GM06990 (cell line): ENCODE data around the gene ACVR2B.
"Not testable (repeated sequence)": the region's sequence is repeated elsewhere in the genome, so short reads cannot be mapped to it uniquely, and the experiment has no call there.

Source experiments
- DNase-seq: peaks from one replicate; pipeline ENCODE4 v3.0.0-alpha.2; 2011; ENCODE audit not compliant: insufficient read length; ENCODE audit errors: extremely low read depth
- H3K27me3 ChIP-seq: replicated peaks from 2 replicates; pipeline ENCODE4 v1.6.0; 2011; ENCODE audit warnings: low read length; ENCODE audit not compliant: control insufficient read depth, insufficient read depth
- H3K36me3 ChIP-seq: 2 replicates; pipeline ENCODE4 v1.5.1; 2011; ENCODE audit warnings: low read length; ENCODE audit not compliant: control insufficient read depth, insufficient read depth
- H3K4me3 ChIP-seq: replicated peaks from 2 replicates; pipeline ENCODE4 v1.5.1; 2011; ENCODE audit warnings: low read depth, mild to moderate bottlenecking, control low read depth, low read length
- TF ChIP-seq, protein P1 (sequence below): IDR thresholded peaks from 2 replicates; pipeline ENCODE4 v1.5.1; 2011; ENCODE audit warnings: low read length, control low read depth, mild to moderate bottlenecking, inconsistent platforms; ENCODE audit not compliant: insufficient read depth, poor library complexity, severe bottlenecking

ACVR2B gene

DNA sequence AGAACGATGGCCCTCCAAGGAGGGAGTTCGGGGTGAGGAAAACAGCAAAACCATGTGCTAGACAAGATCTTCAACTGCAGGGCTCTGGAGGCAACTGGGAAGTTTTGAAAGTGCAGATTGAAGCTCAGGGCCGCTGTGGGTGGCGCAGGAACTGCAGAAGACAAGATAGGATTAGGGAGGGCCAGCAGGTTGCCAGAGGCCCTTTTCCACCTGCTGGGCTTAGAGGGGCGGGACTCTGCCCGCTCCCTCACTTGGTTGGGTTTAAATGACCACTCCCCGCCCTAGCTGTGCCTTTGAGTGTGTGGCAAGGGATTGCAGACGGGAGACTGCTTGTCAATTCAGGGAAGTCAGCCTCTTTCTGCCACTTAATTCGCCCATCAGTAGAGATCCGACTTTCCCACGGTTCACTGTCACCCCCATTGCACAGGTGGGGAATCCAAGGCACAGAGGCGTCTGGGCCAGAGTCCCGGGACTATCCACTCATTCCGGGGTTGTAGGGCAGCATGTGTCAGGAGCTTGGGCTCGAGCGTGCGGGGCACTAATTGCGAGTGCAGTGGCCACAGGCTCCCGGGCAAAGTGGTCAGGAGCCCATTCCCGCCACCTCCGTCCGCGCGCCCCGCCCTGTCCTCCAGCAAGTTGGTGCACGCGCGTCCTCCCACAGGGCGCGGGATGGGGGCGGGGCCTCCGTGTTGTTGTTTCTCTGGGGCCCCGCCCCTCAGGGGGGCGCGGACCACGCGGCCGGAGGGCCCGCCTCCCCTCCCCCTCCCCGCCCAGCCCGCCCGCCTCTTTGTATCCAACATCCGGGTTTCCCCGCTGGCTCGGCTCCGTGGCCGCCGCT lies at the start of gene ACVR2B:
Gene ACVR2B (plus strand): TSS at position 816 of the 838 bp plus-strand sequence. CDS start 433 bp downstream, outside the sequence.
- TF ChIP-seq, protein P1, sequence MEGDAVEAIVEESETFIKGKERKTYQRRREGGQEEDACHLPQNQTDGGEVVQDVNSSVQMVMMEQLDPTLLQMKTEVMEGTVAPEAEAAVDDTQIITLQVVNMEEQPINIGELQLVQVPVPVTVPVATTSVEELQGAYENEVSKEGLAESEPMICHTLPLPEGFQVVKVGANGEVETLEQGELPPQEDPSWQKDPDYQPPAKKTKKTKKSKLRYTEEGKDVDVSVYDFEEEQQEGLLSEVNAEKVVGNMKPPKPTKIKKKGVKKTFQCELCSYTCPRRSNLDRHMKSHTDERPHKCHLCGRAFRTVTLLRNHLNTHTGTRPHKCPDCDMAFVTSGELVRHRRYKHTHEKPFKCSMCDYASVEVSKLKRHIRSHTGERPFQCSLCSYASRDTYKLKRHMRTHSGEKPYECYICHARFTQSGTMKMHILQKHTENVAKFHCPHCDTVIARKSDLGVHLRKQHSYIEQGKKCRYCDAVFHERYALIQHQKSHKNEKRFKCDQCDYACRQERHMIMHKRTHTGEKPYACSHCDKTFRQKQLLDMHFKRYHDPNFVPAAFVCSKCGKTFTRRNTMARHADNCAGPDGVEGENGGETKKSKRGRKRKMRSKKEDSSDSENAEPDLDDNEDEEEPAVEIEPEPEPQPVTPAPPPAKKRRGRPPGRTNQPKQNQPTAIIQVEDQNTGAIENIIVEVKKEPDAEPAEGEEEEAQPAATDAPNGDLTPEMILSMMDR, result no peak
- Histone ChIP-seq H3K4me3 (peak within 1 kb of the TSS; percentile 69), H3K27me3 (no peaks in the 10 kb centered on the region), H3K36me3 (no peaks in the 10 kb centered on the region)
- DNase-seq, result peak; percentile 72

DNA sequence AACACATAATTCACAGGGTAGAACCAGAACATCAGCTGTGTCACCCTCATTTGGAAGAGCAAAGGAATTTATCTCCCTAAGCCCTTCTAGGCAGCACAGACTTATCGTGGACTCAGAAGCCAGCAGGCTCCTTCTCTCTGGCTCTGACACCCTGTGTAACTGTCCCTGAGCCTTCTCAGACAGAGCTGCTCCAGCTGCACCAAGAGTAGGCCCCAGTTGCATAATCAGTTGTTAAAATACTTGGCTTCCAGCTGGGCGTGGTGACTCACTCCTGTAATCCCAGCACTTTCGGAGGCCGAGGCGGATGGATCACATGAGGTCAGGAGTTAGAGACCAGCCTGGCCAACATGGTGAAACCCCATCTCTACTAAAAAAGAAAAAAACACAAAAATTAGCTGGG lies 49.4 kb upstream of the ACVR2B start:
- H3K36me3 ChIP-seq, result no peaks in the 10 kb centered on the region

DNA sequence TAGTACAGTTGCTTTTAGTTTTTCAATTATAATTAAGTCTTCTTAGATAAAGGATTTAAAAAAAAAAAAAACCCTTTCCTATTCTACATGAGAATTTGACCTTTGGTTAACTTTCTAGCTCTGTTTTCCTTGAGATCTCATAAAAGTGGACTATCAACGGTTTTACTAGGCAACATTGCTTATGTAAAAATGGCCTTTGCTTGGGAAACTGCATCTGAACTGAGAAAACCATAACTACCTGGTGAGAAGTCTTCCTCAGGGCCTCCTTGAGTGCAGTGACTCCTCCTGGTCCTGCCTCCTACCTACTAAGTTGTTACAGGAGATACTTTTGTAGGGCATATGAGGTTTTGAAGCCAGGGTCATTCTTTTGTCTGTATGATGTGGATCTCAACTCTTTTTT lies 42.1 kb upstream of the ACVR2B start:
- no peak for DNase-seq
- Histone ChIP-seq H3K4me3 (no peak overlapping the region), H3K36me3 (no peaks in the 10 kb centered on the region), H3K27me3 (no peaks in the 10 kb centered on the region)
- TF ChIP-seq, protein P1, result no peak

More for the DNA sequence above, 49.4 kb upstream of the ACVR2B start:
- TF ChIP-seq, protein P1, result no peak
- Histone ChIP-seq H3K4me3 (no peak overlapping the region), H3K27me3 (no peaks in the 10 kb centered on the region)
- DNase-seq, result no peak

DNA sequence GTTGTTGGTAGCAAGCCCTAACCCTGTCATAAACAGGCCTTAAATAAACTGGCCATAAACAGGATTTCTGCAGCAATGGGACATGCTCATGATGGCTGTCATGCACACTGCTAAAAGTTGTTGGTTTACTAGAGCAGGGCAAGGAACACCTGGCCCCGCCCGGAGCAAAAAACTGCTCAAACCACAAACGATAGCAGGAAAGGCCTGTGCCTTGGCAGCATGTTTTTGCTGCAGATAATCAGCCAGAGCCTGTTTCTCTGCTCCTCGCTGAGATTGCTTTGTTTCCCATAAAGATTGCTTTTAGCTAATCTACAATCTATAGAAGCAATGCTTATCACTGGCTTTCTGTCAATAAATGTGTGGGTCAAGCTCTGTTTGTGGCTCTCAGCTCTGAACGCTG lies 32.9 kb upstream of the ACVR2B start:
- H3K27me3 ChIP-seq, H3K4me3 ChIP-seq, H3K36me3 ChIP-seq, DNase-seq: not testable (repeated sequence)

DNA sequence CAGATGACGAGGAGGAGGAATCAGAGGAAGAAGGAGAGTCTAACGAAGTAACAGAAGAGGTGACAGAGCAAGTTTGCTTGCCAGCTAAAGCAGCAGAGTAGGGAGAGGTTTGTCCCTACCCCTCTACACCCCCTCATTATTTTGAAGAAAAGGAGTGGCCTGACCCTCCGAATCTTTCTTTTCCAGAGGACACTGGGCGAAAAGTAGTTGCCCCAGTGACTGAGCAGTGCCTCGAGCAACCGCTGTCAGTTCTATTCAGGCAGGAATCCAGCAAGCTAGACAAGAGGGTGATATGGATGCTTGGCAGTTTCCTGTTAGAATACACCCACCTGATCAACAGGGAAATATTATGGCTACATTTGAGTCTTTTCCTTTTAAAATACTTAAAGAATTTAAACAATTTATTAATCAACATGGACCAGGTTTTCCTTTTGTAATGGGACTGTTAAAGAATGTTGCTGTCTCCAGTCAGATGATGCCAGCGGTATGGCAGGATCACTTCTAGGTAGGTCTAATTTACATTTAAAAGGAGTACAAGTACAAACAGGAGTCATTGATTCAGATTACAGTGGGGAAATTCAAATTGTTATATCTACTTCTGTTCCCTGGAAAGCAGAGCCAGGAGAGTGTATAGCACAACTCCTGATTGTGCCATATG lies 31.9 kb upstream of the ACVR2B start:
- Histone ChIP-seq H3K36me3 (no peaks in the 10 kb centered on the region), H3K27me3 (no peaks in the 10 kb centered on the region), H3K4me3 (no peak overlapping the region)
- TF ChIP-seq, protein P1, result no peak
- DNase-seq, result no peak

DNA sequence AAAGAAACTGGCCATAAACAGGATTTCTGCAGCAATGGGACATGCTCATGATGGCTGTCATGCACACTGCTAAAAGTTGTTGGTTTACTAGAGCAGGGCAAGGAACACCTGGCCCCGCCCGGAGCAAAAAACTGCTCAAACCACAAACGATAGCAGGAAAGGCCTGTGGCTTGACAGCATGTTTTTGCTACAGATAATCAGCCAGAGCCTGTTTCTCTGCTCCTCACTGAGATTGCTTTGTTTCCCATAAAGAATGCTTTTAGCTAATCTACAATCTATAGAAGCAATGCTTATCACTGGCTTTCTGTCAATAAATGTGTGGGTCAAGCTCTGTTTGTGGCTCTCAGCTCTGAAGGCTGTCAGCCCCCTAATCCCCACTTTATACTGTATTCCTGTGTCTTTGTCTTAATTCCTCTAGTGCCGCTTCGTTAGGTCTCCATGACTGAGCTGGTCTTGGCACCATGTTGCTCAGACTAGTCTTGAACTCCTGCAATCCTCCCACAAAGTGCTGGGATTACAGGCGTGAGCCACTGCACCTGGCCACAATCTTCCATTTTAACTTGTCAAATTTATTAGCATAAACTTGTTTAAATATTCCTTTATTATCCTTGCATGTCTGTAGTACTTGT lies 26.8 kb upstream of the ACVR2B start:
- not testable (repeated sequence) for H3K27me3 ChIP-seq, H3K4me3 ChIP-seq, DNase-seq, H3K36me3 ChIP-seq

DNA sequence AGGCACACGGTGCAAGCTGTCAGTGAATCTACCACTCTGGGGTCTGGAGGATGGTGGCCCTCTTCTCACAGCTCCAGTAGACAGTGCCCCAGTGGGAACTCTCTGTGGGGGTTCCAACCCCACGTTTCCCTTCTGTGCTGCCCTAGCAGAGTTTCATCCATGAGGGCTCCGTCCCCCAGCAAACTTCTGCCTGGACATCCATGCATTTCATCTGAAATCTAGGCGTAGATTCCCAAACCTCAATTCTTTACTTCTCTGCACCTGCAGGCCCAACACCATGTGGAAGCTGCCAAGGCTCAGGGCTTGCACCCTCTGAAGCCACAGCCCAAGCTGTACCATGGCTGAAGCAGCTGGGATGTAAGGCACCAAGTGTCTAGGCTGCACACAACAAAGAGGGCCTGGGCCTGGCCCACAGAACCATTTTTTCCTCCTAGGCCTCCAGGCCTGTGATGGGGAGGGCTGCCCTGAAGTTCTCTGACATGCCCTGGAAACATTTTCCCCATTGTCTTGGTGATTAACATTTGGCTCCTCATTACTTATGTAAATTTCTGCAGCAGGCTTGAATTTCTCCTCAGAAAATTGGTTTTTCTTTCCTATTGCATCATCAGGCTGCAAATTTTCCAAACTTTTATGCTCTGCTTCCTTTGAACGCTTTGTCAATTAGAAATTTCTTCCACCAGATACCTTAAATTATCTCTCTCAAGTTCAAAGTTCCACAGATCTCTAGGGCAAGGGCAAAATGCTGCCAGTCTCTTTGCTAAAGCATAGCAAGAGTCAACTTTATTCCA lies 20.6 kb upstream of the ACVR2B start:
- not testable (repeated sequence) for H3K27me3 ChIP-seq, H3K4me3 ChIP-seq, H3K36me3 ChIP-seq
- DNase-seq, result peak; percentile 16

DNA sequence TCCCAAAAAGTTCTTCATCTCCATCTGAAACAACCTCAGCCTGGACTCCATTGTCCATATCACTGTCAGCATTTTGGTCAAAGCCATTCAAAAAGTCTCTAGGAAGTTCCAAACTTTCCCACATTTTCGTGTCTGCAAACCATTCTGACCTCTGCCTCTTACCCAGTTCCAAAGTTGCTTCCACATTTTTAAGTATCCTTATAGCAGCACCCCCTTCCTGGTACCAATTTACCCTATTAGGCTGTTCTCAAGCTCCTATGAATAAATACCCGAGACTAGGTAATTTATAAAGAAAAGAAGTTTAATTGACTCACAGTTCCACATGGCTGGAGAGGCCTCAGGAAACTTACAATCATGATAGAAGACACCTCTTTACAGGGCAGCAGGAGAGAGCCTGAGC lies 20.0 kb upstream of the ACVR2B start:
- not testable (repeated sequence) for H3K4me3 ChIP-seq, DNase-seq, H3K36me3 ChIP-seq, H3K27me3 ChIP-seq

DNA sequence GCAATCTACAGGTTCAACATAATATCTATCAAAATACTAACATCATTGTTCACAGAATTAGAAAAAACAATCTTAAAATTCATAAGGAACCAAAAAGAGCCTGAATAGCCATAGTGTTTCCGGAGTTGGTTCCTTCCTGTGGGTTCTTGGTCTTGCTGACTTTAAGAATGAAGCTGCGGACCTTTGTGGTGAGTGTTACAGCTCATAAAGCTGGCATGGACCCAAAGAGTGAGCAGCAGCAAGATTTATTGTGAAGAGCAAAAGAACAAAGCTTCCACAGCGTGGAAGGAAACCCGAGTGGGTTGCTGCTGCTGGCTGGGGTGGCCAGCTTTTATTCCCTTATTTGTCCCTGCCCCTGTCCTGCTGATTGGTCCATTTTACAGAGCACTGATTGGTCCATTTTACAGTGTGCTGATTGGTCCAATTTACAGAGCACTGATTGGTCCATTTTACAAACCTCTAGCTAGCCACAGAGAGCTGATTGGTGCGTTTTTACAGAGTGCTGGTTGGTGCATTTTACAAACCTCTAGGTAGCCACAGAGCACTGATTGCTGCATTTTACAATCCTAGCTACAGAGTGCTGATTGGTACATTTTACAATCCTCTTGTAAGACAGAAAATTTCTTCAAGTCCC lies 15.1 kb upstream of the ACVR2B start:
- DNase-seq, H3K36me3 ChIP-seq, H3K4me3 ChIP-seq, H3K27me3 ChIP-seq: not testable (repeated sequence)
